ENCODE measurements around the gene NDUFB10.
A peak's percentile ranks its signal among the peaks of the same experiment; 100 is the strongest.

NDUFB10 gene

GRCh38 chr16:1971796-1972489 is 12.6 kb downstream of the NDUFB10 start, which contains the start of gene TBL3:
TSS of gene TBL3 (plus strand) at chr16:1972053. CDS start at chr16:1972165, 112 bp downstream.
- peak; percentile 52 to 95 (median 90) for DNase-seq

GRCh38 chr16:1972490-1972877 is 13.1 kb downstream of the NDUFB10 start:
- DNase-seq, result no peak

- no peak for DNase-seq
These were observed 14.3 kb downstream of the NDUFB10 start for GRCh38 chr16:1973461-1974156.

- no peak for DNase-seq
These were observed 15.1 kb downstream of the NDUFB10 start for GRCh38 chr16:1974157-1975070.

- DNase-seq, result no peak
These were observed 16.3 kb downstream of the NDUFB10 start for GRCh38 chr16:1975432-1976215.

GRCh38 chr16:1976216-1976520 is 16.8 kb downstream of the NDUFB10 start:
- no peak for DNase-seq

GRCh38 chr16:1976951-1977874 is 17.9 kb downstream of the NDUFB10 start:
- DNase-seq, result no peak

GRCh38 chr16:1977875-1978268 is 18.5 kb downstream of the NDUFB10 start:
- no peak for DNase-seq

- no peak for DNase-seq
These were observed 19.3 kb downstream of the NDUFB10 start for GRCh38 chr16:1978476-1979120.

GRCh38 chr16:1979271-1980029 is 20.1 kb downstream of the NDUFB10 start:
- DNase-seq, result peak in 1 of 14 donors; percentile 83

- DNase-seq, result peak in 1 of 14 donors; percentile 65
These were observed 20.9 kb downstream of the NDUFB10 start for GRCh38 chr16:1980030-1980769.

GRCh38 chr16:1980770-1981087 is 21.4 kb downstream of the NDUFB10 start:
- DNase-seq, result no peak

GRCh38 chr16:1981398-1981836 is 22.1 kb downstream of the NDUFB10 start, which contains the start of gene NOXO1:
TSS of gene NOXO1 (minus strand) at chr16:1981469. CDS start at chr16:1981179, 290 bp downstream.
- DNase-seq, result no peak

- DNase-seq, result peak in 6 of 14 donors; percentile 5 to 39 (median 14)
These were observed 22.7 kb downstream of the NDUFB10 start for GRCh38 chr16:1982013-1982433.

- DNase-seq, result no peak
These were observed 23.7 kb downstream of the NDUFB10 start for GRCh38 chr16:1982991-1983543.

- DNase-seq, result peak in 13 of 14 donors; percentile 56 to 91 (median 76)
These were observed 24.4 kb downstream of the NDUFB10 start, which contains the start of gene GFER for GRCh38 chr16:1983544-1984346. TSS of gene GFER (plus strand) at chr16:1984193. CDS start at chr16:1984219, 26 bp downstream.
